ENCODE data around the gene SORCS2.

Gene SORCS2

GRCh38 chr4:7234355-7235029 is 42.2 kb downstream of the SORCS2 start:
- no peak for DNase-seq (ENCODE audit: low read depth in 2 of 2)
- H3K4me3 ChIP-seq (replicated peaks in 1 of 2; ENCODE audit: low read depth in 2 of 2, low read length in 2 of 2), result no peak overlapping the region
- no peak for TF ChIP-seq CTCF (IDR thresholded peaks at IDR 0.05; ENCODE audit: low read depth, low read length)

DNA sequence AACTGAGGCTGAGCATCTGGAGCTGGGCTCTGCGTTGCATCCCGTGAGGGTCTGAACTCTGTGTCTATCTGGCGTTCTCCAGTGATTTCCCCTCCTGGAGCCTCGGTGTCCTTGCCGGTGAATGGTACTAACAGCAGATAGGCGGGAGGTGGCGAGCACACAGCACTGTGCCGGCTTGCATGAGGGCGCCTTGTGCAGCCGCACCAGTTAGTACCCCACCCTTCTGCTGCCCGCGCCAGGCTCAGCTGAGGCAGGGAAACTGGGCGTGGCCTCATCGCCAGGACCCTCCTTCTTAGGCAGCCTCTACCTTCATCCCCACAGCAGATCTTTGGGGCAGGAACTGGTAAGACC is 42.7 kb downstream of the SORCS2 start:
- no peak overlapping the region for H3K4me3 ChIP-seq (replicated peaks in 1 of 2; ENCODE audit: low read depth in 2 of 2, low read length in 2 of 2)
- no peak for DNase-seq (ENCODE audit: low read depth in 2 of 2)
- no peak for TF ChIP-seq CTCF (IDR thresholded peaks at IDR 0.05; ENCODE audit: low read depth, low read length)

GRCh38 chr4:7236847-7237246 is 44.5 kb downstream of the SORCS2 start:
- no peak overlapping the region for H3K4me3 ChIP-seq (replicated peaks in 1 of 2; ENCODE audit: low read depth in 2 of 2, low read length in 2 of 2)
- TF ChIP-seq CTCF (IDR thresholded peaks at IDR 0.05; ENCODE audit: low read depth, low read length), result no peak
- DNase-seq (ENCODE audit: low read depth in 2 of 2), result peak in 1 of 2 donors; percentile 71

GRCh38 chr4:7237873-7238272 is 45.5 kb downstream of the SORCS2 start:
- no peak for DNase-seq (ENCODE audit: low read depth in 2 of 2)
- no peak for TF ChIP-seq CTCF (IDR thresholded peaks at IDR 0.05; ENCODE audit: low read depth, low read length)

DNA sequence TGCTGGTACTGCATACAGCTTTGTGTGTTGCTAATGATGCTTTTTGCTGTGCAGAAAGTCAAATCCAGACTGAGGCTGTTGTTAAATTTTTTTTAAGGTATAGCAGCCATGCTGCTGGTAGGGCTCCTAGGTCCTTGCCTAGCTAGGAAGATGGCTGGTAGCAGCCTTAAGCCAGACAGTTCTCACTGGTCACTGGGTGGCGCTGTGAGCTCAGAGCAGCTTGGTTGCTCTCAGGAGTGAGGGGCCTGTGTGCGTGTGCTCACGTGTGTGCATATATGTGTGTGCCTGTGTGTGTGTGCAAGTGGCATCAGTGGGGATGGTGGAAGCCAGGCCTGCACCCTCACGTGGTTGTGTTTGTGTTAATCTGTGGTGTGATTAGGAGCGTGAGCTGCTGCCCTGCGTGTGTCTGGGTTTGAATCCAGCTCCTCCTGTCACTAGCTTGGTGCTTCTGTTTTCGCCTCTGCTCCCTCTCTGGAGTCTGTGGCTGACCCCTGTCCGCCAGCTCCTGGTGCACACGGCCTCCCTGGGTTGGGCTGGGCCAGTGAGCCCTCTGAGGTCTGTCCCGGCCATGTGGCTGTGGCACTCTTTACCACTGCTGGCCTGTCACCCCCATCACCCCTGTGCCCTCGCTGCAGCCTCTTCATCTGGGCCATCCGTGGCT is 46.1 kb downstream of the SORCS2 start:
- TF ChIP-seq CTCF (IDR thresholded peaks at IDR 0.05; ENCODE audit: low read depth, low read length), result no peak
- DNase-seq (ENCODE audit: low read depth in 2 of 2), result no peak

More at GRCh38 chr4:7237873-7238272, 45.5 kb downstream of the SORCS2 start:
- H3K4me3 ChIP-seq (replicated peaks in 1 of 2; ENCODE audit: low read depth in 2 of 2, low read length in 2 of 2), result no peak overlapping the region

GRCh38 chr4:7239101-7239820 is 46.9 kb downstream of the SORCS2 start:
- no peak for TF ChIP-seq CTCF (IDR thresholded peaks at IDR 0.05; ENCODE audit: low read depth, low read length)
- no peak overlapping the region for H3K4me3 ChIP-seq (replicated peaks in 1 of 2; ENCODE audit: low read depth in 2 of 2, low read length in 2 of 2)
- no peak for DNase-seq (ENCODE audit: low read depth in 2 of 2)

More for the DNA sequence above, 46.1 kb downstream of the SORCS2 start:
- H3K4me3 ChIP-seq (replicated peaks in 1 of 2; ENCODE audit: low read depth in 2 of 2, low read length in 2 of 2), result no peak overlapping the region
